HG02623 (cell line): Measurements from ENCODE around the gene SNRK.
"Not testable (repeated sequence)": the region's sequence is repeated elsewhere in the genome, so short reads cannot be mapped to it uniquely, and the experiment has no call there.

Experiments
- ATAC-seq: cut with Tn5 transposase; IDR thresholded peaks from one replicate; pipeline ENCODE4 v1.9.1; 2021; ENCODE audit warnings: moderate library complexity; ENCODE audit not compliant: unreplicated experiment

Gene SNRK

GRCh38 chr3:43343815-43344214 lies 57.5 kb downstream of the SNRK start:
- no peak for ATAC-seq

GRCh38 chr3:43344520-43344919 lies 58.2 kb downstream of the SNRK start:
- no peak for ATAC-seq

GRCh38 chr3:43345246-43345645 lies 58.9 kb downstream of the SNRK start:
- no peak for ATAC-seq

GRCh38 chr3:43345877-43346276 lies 59.5 kb downstream of the SNRK start:
- no peak for ATAC-seq

GRCh38 chr3:43346978-43347749 lies 60.8 kb downstream of the SNRK start:
- ATAC-seq: no peak

GRCh38 chr3:43347774-43348173 lies 61.4 kb downstream of the SNRK start:
- no peak for ATAC-seq

- no peak for ATAC-seq
Observed at GRCh38 chr3:43348350-43348749, 62.0 kb downstream of the SNRK start.

GRCh38 chr3:43348852-43349574 lies 62.7 kb downstream of the SNRK start:
- no peak for ATAC-seq

GRCh38 chr3:43349716-43350115 lies 63.4 kb downstream of the SNRK start:
- no peak for ATAC-seq

GRCh38 chr3:43353393-43353792 lies 67.1 kb downstream of the SNRK start:
- no peak for ATAC-seq

- ATAC-seq: no peak
Observed at GRCh38 chr3:43353923-43354670, 67.8 kb downstream of the SNRK start.

GRCh38 chr3:43356033-43356432 lies 69.7 kb downstream of the SNRK start:
- ATAC-seq: not testable (repeated sequence)

- ATAC-seq: no peak
Observed at GRCh38 chr3:43361077-43361476, 74.7 kb downstream of the SNRK start.

GRCh38 chr3:43362183-43362582 lies 75.8 kb downstream of the SNRK start:
- ATAC-seq: no peak

GRCh38 chr3:43362961-43363360 lies 76.6 kb downstream of the SNRK start:
- no peak for ATAC-seq

GRCh38 chr3:43363621-43364266 lies 77.4 kb downstream of the SNRK start:
- no peak for ATAC-seq

GRCh38 chr3:43364494-43364893 lies 78.2 kb downstream of the SNRK start:
- no peak for ATAC-seq

GRCh38 chr3:43364926-43365325 lies 78.6 kb downstream of the SNRK start:
- no peak for ATAC-seq

GRCh38 chr3:43365601-43366305 lies 79.4 kb downstream of the SNRK start:
- ATAC-seq: no peak

- no peak for ATAC-seq
Observed at GRCh38 chr3:43366481-43366880, 80.1 kb downstream of the SNRK start.

GRCh38 chr3:43366885-43367284 lies 80.5 kb downstream of the SNRK start:
- no peak for ATAC-seq
